SHP77 treated with DMSO at 0.1 percent for 48 hours (cell line): ENCODE data around the gene GOLGA6L25.
"Not testable (repeated sequence)": the region's sequence is repeated elsewhere in the genome, so short reads cannot be mapped to it uniquely, and the experiment has no call there.

Experiments used
- DNase-seq: peaks from one replicate; lab custom pipeline; 2025; lab: John Stamatoyannopoulos, UW

GOLGA6L25 gene

GRCh38 chr15:28553268-28553667, at the start of gene GOLGA6L25:
Gene GOLGA6L25 (plus strand): TSS chr15:28553568. CDS start chr15:28553629, 61 bp downstream.
- not testable (repeated sequence) for DNase-seq

- not testable (repeated sequence) for DNase-seq
These were observed 45.0 kb upstream of the GOLGA6L25 start for GRCh38 chr15:28508217-28508889.

DNA sequence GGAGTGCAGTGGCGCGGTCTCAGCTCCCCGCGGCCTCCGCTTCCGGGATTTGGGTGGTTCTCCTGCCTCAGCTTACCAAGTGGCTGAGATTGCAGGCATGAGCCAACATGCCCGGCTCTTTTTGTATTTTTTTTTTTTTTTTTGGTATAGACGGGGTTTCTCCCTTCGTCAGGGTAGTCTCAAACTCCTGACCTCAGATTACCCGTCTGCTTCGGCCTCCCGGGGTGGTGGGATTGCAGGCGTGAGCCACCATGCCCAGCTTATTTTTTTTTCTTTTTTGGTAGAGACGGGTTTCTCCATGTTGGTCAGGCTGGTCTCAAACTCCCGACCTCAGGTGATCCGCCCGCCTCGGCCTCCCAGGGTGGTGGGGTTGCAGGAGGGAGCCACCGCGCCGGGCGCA, 39.2 kb upstream of the GOLGA6L25 start:
- not testable (repeated sequence) for DNase-seq

DNA sequence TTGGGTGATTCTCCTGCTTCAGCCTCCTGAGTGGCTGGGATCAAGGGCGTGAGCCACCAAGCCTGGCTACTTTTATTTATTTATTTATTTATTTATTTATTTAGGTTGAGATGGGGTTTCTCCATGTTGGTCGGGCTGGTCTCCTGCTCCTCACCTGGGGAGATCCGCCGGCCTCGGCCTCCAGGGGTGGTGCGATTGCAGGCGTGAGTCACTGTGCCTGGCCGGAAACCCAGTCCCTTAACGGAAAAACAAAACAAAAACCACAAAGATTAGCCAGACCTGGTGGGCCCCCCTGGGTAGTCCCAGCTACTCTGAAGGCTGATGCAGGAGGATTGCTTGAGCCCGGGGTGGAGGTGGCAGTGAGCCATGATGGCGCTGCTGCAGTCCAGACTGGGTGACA, 38.2 kb upstream of the GOLGA6L25 start:
- not testable (repeated sequence) for DNase-seq

- DNase-seq, result not testable (repeated sequence)
These were observed 20.4 kb upstream of the GOLGA6L25 start, which contains the start of gene GOLGA8G for GRCh38 chr15:28532954-28533353. Gene GOLGA8G (minus strand): TSS chr15:28532971. CDS start chr15:28532909, 62 bp downstream.

- not testable (repeated sequence) for DNase-seq
These were observed 20.0 kb downstream of the GOLGA6L25 start for GRCh38 chr15:28573351-28573750.

DNA sequence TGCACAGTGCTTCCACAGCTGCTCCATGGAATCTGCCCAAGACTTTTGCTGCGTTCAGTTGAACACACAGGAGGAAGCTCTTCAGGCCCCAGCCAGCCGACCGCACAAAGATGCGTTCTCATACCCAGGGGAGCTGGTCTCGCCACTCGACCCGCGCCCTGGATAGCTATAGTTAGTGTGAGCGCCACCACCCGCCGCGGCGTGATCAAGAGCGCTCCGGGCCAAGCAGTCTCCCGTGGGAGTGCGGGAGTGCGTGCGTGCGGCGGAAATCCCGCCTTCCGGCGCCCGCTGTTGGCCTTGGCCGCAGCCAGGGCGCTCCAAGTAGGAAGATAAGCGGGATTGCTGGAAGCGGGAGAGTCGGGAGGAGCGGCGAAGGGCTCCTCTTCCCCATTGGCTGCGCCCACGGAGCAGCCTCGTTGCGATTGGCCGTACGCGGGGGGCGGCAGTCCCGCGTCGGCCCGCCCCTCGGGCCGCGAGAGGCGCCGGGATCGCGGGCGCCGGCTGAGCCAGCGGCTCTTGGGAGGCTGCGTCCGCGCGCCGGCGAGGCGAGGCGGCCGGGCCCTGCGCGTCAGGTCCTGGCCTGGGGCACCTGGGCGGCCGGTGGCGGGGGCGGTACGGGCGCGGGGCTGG, 35.7 kb downstream of the GOLGA6L25 start:
- not testable (repeated sequence) for DNase-seq

DNA sequence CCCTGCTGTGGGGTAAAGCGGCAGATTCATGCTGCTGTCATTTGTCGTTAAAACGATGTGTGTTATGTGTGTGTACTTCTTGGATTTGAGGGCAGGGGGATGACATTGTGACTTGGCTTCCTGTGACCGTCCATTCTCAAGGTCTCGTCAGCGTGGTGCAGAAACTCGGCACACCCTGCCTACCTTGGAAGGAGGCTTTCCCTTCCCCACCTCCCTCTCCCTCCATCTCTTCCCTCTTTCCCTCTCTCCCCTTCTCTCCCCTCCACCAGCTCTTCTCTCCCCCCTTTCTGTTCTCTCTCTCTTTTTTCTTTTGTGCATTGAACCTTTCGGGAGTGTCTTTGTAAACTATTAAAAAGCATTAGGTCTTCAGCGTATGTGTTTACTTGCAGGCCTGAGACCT, 36.4 kb downstream of the GOLGA6L25 start:
- not testable (repeated sequence) for DNase-seq

- DNase-seq, result not testable (repeated sequence)
These were observed 39.0 kb downstream of the GOLGA6L25 start for GRCh38 chr15:28592395-28592794.

- not testable (repeated sequence) for DNase-seq
These were observed 40.2 kb downstream of the GOLGA6L25 start for GRCh38 chr15:28593424-28594129.

DNA sequence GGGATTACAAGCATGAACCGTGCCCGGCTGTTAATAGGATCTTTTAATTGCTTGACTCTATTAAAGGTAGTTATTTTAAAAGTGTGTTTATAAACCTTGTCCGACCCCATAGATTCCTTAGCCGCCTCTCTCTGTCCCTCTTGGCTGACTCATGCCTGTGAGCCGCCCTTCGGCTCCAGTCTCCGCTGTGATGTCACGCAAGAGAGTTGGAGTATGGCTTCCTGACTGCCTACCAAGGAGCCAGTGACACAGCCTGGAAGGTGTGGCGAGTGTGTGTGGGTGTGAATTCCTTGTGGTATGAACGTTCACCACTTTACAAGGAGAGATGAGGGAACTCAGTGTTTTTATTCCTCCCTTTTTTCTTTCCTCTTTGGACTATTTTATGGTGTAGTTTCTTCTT, 44.1 kb downstream of the GOLGA6L25 start:
- not testable (repeated sequence) for DNase-seq

- DNase-seq, result not testable (repeated sequence)
These were observed 44.8 kb downstream of the GOLGA6L25 start for GRCh38 chr15:28598209-28598608.

DNA sequence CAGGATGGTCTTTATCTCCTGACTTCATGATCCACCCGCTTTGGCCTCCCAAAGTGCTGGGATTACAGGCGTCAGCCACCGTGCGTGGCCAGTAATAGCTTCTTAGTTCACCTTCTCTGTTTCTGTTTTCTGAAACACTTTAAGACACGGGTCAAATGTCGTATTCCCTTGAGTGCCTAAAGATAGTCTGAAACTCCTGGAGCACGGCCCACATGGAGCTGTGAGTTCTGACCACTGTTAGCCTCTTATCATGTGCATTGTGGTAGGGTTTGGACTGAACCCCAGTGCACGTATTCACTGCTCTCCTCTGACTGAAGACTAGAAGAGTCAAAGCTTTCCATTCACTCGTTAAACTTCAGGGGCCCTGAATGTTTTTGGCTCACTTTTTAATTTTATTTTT, 48.8 kb downstream of the GOLGA6L25 start:
- not testable (repeated sequence) for DNase-seq
